ENCODE measurements around the gene GPAT2.
"Not testable (repeated sequence)": the region's sequence is repeated elsewhere in the genome, so short reads cannot be mapped to it uniquely, and the experiment has no call there.

Gene GPAT2

GRCh38 chr2:96064760-96065159, 30.0 kb upstream of the GPAT2 start:
- not testable (repeated sequence) for DNase-seq (ENCODE audit: low read depth in 2 of 2)

- not testable (repeated sequence) for DNase-seq (ENCODE audit: low read depth in 2 of 2)
These were observed 29.4 kb upstream of the GPAT2 start for GRCh38 chr2:96064047-96064675.

GRCh38 chr2:96063116-96063899, 28.6 kb upstream of the GPAT2 start:
- not testable (repeated sequence) for DNase-seq (ENCODE audit: low read depth in 2 of 2)

GRCh38 chr2:96062483-96062882, 27.8 kb upstream of the GPAT2 start:
- not testable (repeated sequence) for DNase-seq (ENCODE audit: low read depth in 2 of 2)

- DNase-seq (ENCODE audit: low read depth in 2 of 2): not testable (repeated sequence)
These were observed 27.2 kb upstream of the GPAT2 start for GRCh38 chr2:96061901-96062300.

- not testable (repeated sequence) for DNase-seq (ENCODE audit: low read depth in 2 of 2)
These were observed 26.6 kb upstream of the GPAT2 start for GRCh38 chr2:96061197-96061817.

- DNase-seq (ENCODE audit: low read depth in 2 of 2): not testable (repeated sequence)
These were observed 25.6 kb upstream of the GPAT2 start for GRCh38 chr2:96060325-96060724.

GRCh38 chr2:96059443-96059842, 24.7 kb upstream of the GPAT2 start:
- not testable (repeated sequence) for DNase-seq (ENCODE audit: low read depth in 2 of 2)

- DNase-seq (ENCODE audit: low read depth in 2 of 2): not testable (repeated sequence)
These were observed 21.1 kb upstream of the GPAT2 start for GRCh38 chr2:96055830-96056229.

- DNase-seq (ENCODE audit: low read depth in 2 of 2): not testable (repeated sequence)
These were observed 19.8 kb upstream of the GPAT2 start for GRCh38 chr2:96054537-96054936.

- not testable (repeated sequence) for DNase-seq (ENCODE audit: low read depth in 2 of 2)
These were observed 18.7 kb upstream of the GPAT2 start for GRCh38 chr2:96053385-96053784.

GRCh38 chr2:96052632-96053031, 17.9 kb upstream of the GPAT2 start:
- not testable (repeated sequence) for DNase-seq (ENCODE audit: low read depth in 2 of 2)

GRCh38 chr2:96049917-96050262, 15.2 kb upstream of the GPAT2 start:
- not testable (repeated sequence) for DNase-seq (ENCODE audit: low read depth in 2 of 2)

GRCh38 chr2:96049049-96049916, 14.6 kb upstream of the GPAT2 start:
- DNase-seq (ENCODE audit: low read depth in 2 of 2): not testable (repeated sequence)

GRCh38 chr2:96035554-96035953, 838 bp upstream of the GPAT2 start:
- not testable (repeated sequence) for DNase-seq (ENCODE audit: low read depth in 2 of 2)

- not testable (repeated sequence) for DNase-seq (ENCODE audit: low read depth in 2 of 2)
These were observed 719 bp downstream of the GPAT2 start for GRCh38 chr2:96033997-96034396.

GRCh38 chr2:96027725-96028325, 6.9 kb downstream of the GPAT2 start:
- DNase-seq (ENCODE audit: low read depth in 2 of 2): not testable (repeated sequence)

GRCh38 chr2:96025755-96026154, 9.0 kb downstream of the GPAT2 start:
- DNase-seq (ENCODE audit: low read depth in 2 of 2): not testable (repeated sequence)

GRCh38 chr2:96025194-96025492, 9.6 kb downstream of the GPAT2 start:
- no peak for DNase-seq (ENCODE audit: low read depth in 2 of 2)

- no peak for DNase-seq (ENCODE audit: low read depth in 2 of 2)
These were observed 10.2 kb downstream of the GPAT2 start for GRCh38 chr2:96024336-96025193.

- DNase-seq (ENCODE audit: low read depth in 2 of 2): not testable (repeated sequence)
These were observed 11.0 kb downstream of the GPAT2 start for GRCh38 chr2:96023701-96024100.

Data from stimulated activated CD8-positive, alpha-beta memory T cell treated with anti-CD3 and anti-CD28 coated beads, Interleukin-7, amount 100 ng/mL, for 1 hour (primary cell).